HG03378 (cell line): ENCODE measurements around the gene EFCC1.
"Not testable (repeated sequence)": the region's sequence is repeated elsewhere in the genome, so short reads cannot be mapped to it uniquely, and the experiment has no call there.

Source experiments
- ATAC-seq: cut with Tn5 transposase; IDR thresholded peaks from one replicate; pipeline ENCODE4 v1.9.1; 2021; ENCODE audit warnings: mild to moderate bottlenecking, moderate library complexity; ENCODE audit not compliant: unreplicated experiment

Gene EFCC1

DNA sequence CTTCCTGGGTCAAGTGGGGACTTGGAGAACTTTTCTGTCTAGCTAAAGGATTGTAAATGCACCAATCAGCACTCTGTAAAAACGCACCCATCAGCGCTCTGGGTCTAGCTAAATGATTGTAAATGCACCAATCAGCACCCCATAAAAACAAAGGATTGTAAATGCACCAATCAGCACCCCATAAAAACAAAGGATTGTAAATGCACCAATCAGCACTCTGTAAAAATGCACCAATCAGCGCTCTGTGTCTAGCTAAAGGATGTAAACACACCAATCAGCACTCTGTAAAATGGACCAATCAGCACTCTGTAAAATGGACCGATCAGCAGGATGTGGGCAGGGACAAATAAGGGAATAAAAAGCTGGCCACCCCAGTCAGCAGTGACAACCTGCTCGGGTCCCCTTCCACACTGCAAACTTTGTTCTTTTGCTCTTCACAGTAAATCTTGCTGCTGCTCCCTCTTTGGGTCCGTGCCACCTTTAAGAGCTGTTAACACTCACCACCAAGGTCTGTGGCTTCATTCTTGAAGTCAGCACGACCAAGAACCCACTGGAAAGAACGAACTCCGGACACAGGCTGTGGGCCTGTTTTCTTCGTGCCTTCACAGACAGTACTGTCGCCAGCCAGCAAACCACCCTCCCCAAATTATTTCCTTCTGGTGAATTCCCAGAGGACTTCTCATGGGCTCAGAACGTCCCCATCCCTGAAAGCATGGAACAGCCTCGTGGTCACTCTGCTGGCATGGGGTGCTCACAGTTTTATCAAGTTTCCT lies 68.4 kb downstream of the EFCC1 start:
- ATAC-seq, result not testable (repeated sequence)

- no peak for ATAC-seq
Measured at GRCh38 chr3:129070086-129070885, 69.2 kb downstream of the EFCC1 start.

- ATAC-seq, result no peak
Measured at GRCh38 chr3:129077222-129077621, 76.1 kb downstream of the EFCC1 start.

GRCh38 chr3:129078510-129078909 lies 77.4 kb downstream of the EFCC1 start:
- ATAC-seq, result no peak

GRCh38 chr3:129081503-129081902 lies 80.4 kb downstream of the EFCC1 start:
- ATAC-seq, result no peak

DNA sequence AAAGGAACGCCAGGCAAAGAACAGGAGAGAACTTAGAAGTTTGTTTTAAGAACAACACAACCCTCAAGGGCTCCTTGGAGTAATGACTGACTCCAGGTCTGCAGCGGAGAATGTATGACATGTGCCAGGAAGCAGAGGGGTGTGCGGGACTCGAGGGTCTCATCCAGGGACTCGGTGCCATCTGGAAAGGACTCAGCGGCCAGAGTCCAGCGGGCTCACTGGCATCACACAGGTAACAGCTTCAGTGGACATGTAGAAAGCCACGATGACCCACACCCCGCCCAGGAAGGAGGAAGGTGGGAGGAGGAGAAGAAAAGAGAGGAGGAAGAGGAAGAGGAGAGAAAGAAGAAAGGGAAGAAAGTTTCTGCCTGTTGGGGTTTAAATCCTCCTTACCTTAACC lies 80.9 kb downstream of the EFCC1 start:
- ATAC-seq, result no peak

GRCh38 chr3:129084501-129084900 lies 83.4 kb downstream of the EFCC1 start:
- no peak for ATAC-seq

GRCh38 chr3:129085165-129085715 lies 84.1 kb downstream of the EFCC1 start:
- no peak for ATAC-seq

- ATAC-seq, result no peak
Measured at GRCh38 chr3:129085818-129086217, 84.7 kb downstream of the EFCC1 start.

DNA sequence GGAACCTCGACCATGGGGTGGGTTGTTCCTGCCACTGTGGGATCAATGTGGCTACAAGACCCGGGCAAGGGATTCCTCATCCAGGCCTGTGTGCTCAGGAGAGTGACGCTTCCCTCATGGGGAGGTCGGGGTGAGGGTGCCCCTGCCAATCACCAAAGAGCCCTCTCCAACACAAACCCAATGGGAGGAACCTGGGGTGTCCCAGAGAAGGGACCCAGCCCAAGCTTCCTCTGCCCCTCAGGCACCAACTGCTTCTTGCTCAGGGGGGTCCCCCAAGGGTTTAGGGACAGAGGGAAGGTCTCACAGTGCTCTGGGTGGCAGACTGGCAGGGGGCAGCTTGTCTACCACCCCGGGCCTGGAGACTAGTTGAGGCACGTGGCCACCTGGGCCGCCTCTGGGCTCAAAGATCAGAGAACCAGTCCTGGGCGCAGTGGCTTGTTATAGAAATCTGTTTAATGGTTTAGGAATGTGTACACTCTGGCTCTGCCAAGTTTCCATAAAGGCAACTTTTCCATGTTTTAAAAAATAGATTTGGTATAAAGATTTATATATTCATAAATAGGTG lies 86.1 kb downstream of the EFCC1 start:
- no peak for ATAC-seq

GRCh38 chr3:129087904-129088303 lies 86.8 kb downstream of the EFCC1 start:
- not testable (repeated sequence) for ATAC-seq

- not testable (repeated sequence) for ATAC-seq
Measured at GRCh38 chr3:129088312-129088711, 87.2 kb downstream of the EFCC1 start.
